HG03575 (cell line): Measurements from ENCODE around the gene MYO15A.

Experiments used
- ATAC-seq: cut with Tn5 transposase; IDR thresholded peaks from one replicate; pipeline ENCODE4 v1.9.1; 2021; ENCODE audit not compliant: unreplicated experiment, insufficient number of reproducible peaks, low FRiP score; ENCODE audit errors: extremely low read depth

MYO15A gene

GRCh38 chr17:18120461-18121017, 12.0 kb downstream of the MYO15A start:
- no peak for ATAC-seq

GRCh38 chr17:18121144-18121910, 12.8 kb downstream of the MYO15A start:
- ATAC-seq, result no peak

GRCh38 chr17:18122990-18123753, 14.6 kb downstream of the MYO15A start:
- ATAC-seq, result no peak

- no peak for ATAC-seq
Observed at GRCh38 chr17:18124345-18125126, 16.0 kb downstream of the MYO15A start.

GRCh38 chr17:18129041-18129502, 20.5 kb downstream of the MYO15A start:
- ATAC-seq, result no peak

GRCh38 chr17:18132711-18133110, 24.2 kb downstream of the MYO15A start:
- ATAC-seq, result no peak

- ATAC-seq, result no peak
Observed at GRCh38 chr17:18136357-18136756, 27.8 kb downstream of the MYO15A start.

- ATAC-seq, result no peak
Observed at GRCh38 chr17:18138065-18138749, 29.7 kb downstream of the MYO15A start.

- no peak for ATAC-seq
Observed at GRCh38 chr17:18139092-18139491, 30.5 kb downstream of the MYO15A start.

GRCh38 chr17:18139498-18139897, 30.9 kb downstream of the MYO15A start:
- ATAC-seq, result no peak

GRCh38 chr17:18139949-18140348, 31.4 kb downstream of the MYO15A start:
- no peak for ATAC-seq

GRCh38 chr17:18140648-18141047, 32.1 kb downstream of the MYO15A start:
- no peak for ATAC-seq

GRCh38 chr17:18141210-18141803, 32.8 kb downstream of the MYO15A start:
- ATAC-seq, result no peak

- no peak for ATAC-seq
Observed at GRCh38 chr17:18142417-18142816, 33.9 kb downstream of the MYO15A start.

GRCh38 chr17:18143044-18143936, 34.7 kb downstream of the MYO15A start:
- ATAC-seq, result no peak

GRCh38 chr17:18144261-18144660, 35.7 kb downstream of the MYO15A start:
- no peak for ATAC-seq

GRCh38 chr17:18144855-18145254, 36.3 kb downstream of the MYO15A start:
- no peak for ATAC-seq
